C4-2B (cell line): ENCODE results near the gene GPC5.

Experiments
- H3K27ac ChIP-seq: fragments of 450-650 bp; 2 replicates; pipeline ENCODE4 v1.5.1; 2017
- ZFX ChIP-seq: fragments of 450-650 bp; IDR thresholded peaks from 2 replicates; pipeline ENCODE4 v1.6.1; 2017
- TF ChIP-seq, protein P1 (sequence below): fragments of 450-650 bp; conservative IDR thresholded peaks from 2 replicates; pipeline ENCODE4 v1.5.1; 2017; ENCODE audit warnings: mild to moderate bottlenecking

Gene GPC5

GRCh38 chr13:91744284-91744683 is 345.9 kb downstream of the GPC5 start:
- no peak for TF ChIP-seq ZFX
- TF ChIP-seq, protein P1, sequence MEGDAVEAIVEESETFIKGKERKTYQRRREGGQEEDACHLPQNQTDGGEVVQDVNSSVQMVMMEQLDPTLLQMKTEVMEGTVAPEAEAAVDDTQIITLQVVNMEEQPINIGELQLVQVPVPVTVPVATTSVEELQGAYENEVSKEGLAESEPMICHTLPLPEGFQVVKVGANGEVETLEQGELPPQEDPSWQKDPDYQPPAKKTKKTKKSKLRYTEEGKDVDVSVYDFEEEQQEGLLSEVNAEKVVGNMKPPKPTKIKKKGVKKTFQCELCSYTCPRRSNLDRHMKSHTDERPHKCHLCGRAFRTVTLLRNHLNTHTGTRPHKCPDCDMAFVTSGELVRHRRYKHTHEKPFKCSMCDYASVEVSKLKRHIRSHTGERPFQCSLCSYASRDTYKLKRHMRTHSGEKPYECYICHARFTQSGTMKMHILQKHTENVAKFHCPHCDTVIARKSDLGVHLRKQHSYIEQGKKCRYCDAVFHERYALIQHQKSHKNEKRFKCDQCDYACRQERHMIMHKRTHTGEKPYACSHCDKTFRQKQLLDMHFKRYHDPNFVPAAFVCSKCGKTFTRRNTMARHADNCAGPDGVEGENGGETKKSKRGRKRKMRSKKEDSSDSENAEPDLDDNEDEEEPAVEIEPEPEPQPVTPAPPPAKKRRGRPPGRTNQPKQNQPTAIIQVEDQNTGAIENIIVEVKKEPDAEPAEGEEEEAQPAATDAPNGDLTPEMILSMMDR: no peak
- H3K27ac ChIP-seq: no peak overlapping the region

GRCh38 chr13:91745967-91746366 is 347.5 kb downstream of the GPC5 start:
- no peak overlapping the region for H3K27ac ChIP-seq
- TF ChIP-seq, protein P1: no peak
- TF ChIP-seq ZFX: no peak

DNA sequence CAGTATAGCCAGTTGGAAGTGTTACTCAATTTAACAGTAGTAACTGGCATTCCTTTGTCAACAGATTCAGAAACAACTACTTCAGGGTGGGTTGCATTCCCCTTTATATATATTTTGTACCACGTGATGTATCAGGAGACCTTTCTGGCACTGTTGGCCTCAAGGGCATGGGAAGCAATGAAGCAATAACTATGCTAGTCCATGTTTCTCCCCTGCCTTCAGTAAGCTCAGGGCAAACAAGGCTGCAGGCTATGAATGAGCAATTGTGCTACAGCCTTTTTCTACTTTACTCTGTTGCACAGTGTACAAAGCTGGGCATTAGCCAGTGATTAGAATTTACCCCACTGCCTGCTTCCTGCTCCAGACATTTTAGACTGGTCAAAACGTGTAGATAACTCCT is 348.8 kb downstream of the GPC5 start:
- no peak overlapping the region for H3K27ac ChIP-seq
- TF ChIP-seq, protein P1: no peak
- TF ChIP-seq ZFX: no peak

DNA sequence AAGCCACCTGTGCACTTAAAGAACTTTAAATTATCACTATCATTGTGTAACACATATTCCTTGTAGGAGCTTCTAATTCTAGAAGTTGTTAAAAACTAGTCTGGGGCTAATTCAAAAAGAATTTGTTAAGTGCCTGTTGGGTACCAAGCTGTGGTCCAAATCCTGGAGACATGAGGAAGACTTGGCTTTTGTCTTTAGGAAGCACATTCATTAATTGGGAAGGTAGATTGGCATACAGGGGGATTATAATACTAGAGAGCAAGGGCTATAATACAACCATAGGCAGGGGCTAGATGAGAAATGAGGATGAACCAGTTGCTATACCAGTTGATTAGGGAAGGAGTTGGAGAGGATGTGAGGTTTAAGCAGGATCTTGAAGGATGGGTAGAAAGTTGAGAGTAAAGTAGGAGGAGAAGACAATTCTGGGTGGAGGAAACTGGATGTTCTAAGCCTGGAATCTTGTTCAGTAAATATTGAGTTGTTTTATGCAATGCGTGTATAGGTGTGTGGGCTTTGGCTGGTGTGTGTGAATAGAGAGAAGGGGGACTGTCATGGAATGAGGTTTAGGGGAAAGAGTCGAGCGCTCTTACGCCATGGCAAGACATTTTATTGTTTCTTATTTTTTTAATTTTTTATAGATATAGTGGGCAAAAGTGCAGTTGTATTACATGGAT is 350.1 kb downstream of the GPC5 start:
- no peak for TF ChIP-seq ZFX
- TF ChIP-seq, protein P1: no peak
- no peak overlapping the region for H3K27ac ChIP-seq

DNA sequence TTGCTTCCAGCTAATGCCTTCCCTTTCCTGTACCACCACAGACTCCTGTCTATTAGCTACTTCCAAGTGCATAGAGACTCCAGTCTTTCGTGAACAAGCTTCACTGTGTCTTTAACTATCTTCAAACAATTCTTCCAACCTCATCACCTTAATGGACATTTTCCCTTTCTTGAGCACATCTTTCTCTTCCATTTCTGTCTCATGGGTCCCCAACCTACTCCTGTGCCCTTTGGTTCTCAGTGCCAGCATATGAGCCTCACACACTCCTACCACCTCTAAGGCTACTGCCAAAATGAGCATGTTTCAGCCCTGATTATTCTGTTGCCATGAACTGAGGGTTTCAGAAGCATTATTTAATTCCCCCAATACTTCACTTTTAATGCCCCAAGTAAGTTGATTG is 360.3 kb downstream of the GPC5 start:
- no peak overlapping the region for H3K27ac ChIP-seq
- no peak for TF ChIP-seq ZFX
- TF ChIP-seq, protein P1: no peak

GRCh38 chr13:91762957-91763356 is 364.5 kb downstream of the GPC5 start:
- no peak overlapping the region for H3K27ac ChIP-seq
- TF ChIP-seq, protein P1: no peak
- TF ChIP-seq ZFX: no peak

- H3K27ac ChIP-seq: no peak overlapping the region
- no peak for TF ChIP-seq ZFX
- TF ChIP-seq, protein P1: no peak
These were observed 366.1 kb downstream of the GPC5 start for GRCh38 chr13:91764527-91764926.
